Psoas muscle (tissue), 8 donors: ENCODE measurements around the gene LARP7. TPM values are rescaled to one million over a fixed set of nuclear protein-coding genes. Genes with fewer than 3 reads are reported as not detected.
"Not testable (repeated sequence)": the region's sequence is repeated elsewhere in the genome, so short reads cannot be mapped to it uniquely, and the experiment has no call there.

Experiments
- ATAC-seq, 4 donors: fragments of 200-7000 bp; cut with Tn5 transposase; one replicate each; pipeline ENCODE4 v1.9.1; 2020; ENCODE audit warnings: moderate library complexity in 3 of 4, mild to moderate bottlenecking in 2 of 4
- DNase-seq, 2 donors: peaks; one replicate each; pipeline ENCODE4 v3.0.0-alpha.2; 2020
- H3K27ac ChIP-seq: fragments of 200-600 bp; one replicate; pipeline ENCODE4 v1.8.0; 2022
- H3K27me3 ChIP-seq, 3 donors: fragments of 200-600 bp in 1 of 3; one replicate each; pipeline versions ENCODE4 v1.6.1 to v1.8.0; 2013 to 2022; ENCODE audit warnings: low read length in 2 of 3, mild to moderate bottlenecking in 2 of 3, moderate library complexity in 1 of 3; ENCODE audit not compliant: insufficient read depth in 3 of 3
- H3K36me3 ChIP-seq, 2 donors: fragments of 200-600 bp in 1 of 2; one replicate each; pipeline versions ENCODE4 v1.6.1 to v1.8.0; 2013 to 2022; ENCODE audit warnings: low read depth in 1 of 2, mild to moderate bottlenecking in 1 of 2, moderate library complexity in 1 of 2; ENCODE audit not compliant: insufficient read depth in 1 of 2
- H3K4me1 ChIP-seq: fragments of 200-600 bp; one replicate; pipeline ENCODE4 v1.8.0; 2022
- H3K4me3 ChIP-seq: fragments of 200-600 bp; one replicate; pipeline ENCODE4 v1.8.0; 2022; ENCODE audit warnings: mild to moderate bottlenecking
- H3K9me3 ChIP-seq: fragments of 200-600 bp; one replicate; pipeline ENCODE4 v1.8.0; 2022
- whole genome bisulfite sequencing, 3 donors: extraction: QIAGEN DNeasy Blood & Tissue Kit; methylation state at CpG; one replicate each; pipeline versions ENCODE4 v1.1.6 to v1.1.7; 2013; 5-methylcytosine and 5-hydroxymethylcytosine counted together
- intact Hi-C, 2 donors: fragments of 100-400 bp; cut with DNase I; formaldehyde crosslinking; loops; one replicate each; pipeline versions ENCODE4 v1.11.0 to v1.14.2; 2022
- polyA plus RNA-seq, 3 donors: library from polyadenylated mRNA; stranded (reverse); fragments of 200-250 nt; gene quantifications; one replicate each; pipeline ENCODE4 v1.2.3, GENCODE V29; 2013
- total RNA-seq, 4 donors: library from RNA; stranded (reverse); fragmentation: NEBNext Ultra II Directional in 2 of 4; extraction: Animal tissue kit (Norgen Biotek cat#: 25700) in 2 of 4; gene quantifications; one replicate each; pipeline versions ENCODE4 v1.2.1 to v1.2.4, GENCODE V29; 2021 to 2023
- TF ChIP-seq, protein P1 (sequence below): fragments of 200-600 bp; IDR thresholded peaks from one replicate; pipeline ENCODE4 v1.8.0; 2022; ENCODE audit warnings: antibody characterized with exemption
- donor health status: healthy with polysubstance abuse.
- donor health status: DM: no; HTN: no; CAD: no; lungs with moderate emphysema.
- donor health status: Bipolar disorder and iron deficiency.
- donor health status: healthy.
- donor health status: DM: yes; HTN: yes; CAD: no.
- donor health status: DM: no; HTN: no; CAD: no.
- donor health status: DM: no; HTN: no; CAD: no.
- donor health status: DM: yes; HTN: yes; CAD: no.

LARP7 gene
- total and polyA plus RNA-seq, 7 donors: 25.7 to 45.5 (median 32.9) TPM

DNA sequence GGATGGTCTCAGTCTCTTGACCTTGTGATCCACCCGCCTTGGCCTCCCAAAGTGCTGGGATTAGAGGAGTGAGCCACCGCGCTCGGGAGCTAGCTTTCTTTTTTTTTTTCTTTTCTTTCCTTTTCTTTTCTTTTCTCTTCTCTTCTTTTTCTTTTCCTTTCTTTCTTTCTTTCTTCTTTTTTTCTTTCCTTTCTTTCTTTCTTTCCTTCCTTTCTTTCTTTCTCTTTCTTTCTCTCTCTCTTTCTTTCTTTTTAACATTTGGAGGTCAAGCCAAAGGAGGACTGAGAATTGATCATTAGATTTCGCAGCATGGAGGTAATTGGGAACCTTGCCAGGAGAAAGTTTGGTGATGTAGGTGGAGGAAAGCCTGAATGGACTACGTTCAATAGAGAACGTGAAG, 67.4 kb downstream of the LARP7 start:
- Histone ChIP-seq H3K36me3 (no peaks in the 10 kb centered on the region), H3K4me1 (no peaks in the 10 kb centered on the region), H3K4me3 (no peak overlapping the region), H3K27me3 (no peaks in the 10 kb centered on the region), H3K9me3 (no peaks in the 10 kb centered on the region), H3K27ac (no peak overlapping the region)
- ATAC-seq (no peak), DNase-seq (no peak)
- TF ChIP-seq, protein P1, sequence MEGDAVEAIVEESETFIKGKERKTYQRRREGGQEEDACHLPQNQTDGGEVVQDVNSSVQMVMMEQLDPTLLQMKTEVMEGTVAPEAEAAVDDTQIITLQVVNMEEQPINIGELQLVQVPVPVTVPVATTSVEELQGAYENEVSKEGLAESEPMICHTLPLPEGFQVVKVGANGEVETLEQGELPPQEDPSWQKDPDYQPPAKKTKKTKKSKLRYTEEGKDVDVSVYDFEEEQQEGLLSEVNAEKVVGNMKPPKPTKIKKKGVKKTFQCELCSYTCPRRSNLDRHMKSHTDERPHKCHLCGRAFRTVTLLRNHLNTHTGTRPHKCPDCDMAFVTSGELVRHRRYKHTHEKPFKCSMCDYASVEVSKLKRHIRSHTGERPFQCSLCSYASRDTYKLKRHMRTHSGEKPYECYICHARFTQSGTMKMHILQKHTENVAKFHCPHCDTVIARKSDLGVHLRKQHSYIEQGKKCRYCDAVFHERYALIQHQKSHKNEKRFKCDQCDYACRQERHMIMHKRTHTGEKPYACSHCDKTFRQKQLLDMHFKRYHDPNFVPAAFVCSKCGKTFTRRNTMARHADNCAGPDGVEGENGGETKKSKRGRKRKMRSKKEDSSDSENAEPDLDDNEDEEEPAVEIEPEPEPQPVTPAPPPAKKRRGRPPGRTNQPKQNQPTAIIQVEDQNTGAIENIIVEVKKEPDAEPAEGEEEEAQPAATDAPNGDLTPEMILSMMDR: no peak
- intact Hi-C loops: loop anchor here in 1 of 2 donors (2.0 kb wide), 1 partner anchor 68 kb away; the partner anchor contains the start of genes LARP7 and ZGRF1
- WGBS, 3 donors: 84 to 89% (median 87%) methylated on average over 7 of the region's 7 CpGs

DNA sequence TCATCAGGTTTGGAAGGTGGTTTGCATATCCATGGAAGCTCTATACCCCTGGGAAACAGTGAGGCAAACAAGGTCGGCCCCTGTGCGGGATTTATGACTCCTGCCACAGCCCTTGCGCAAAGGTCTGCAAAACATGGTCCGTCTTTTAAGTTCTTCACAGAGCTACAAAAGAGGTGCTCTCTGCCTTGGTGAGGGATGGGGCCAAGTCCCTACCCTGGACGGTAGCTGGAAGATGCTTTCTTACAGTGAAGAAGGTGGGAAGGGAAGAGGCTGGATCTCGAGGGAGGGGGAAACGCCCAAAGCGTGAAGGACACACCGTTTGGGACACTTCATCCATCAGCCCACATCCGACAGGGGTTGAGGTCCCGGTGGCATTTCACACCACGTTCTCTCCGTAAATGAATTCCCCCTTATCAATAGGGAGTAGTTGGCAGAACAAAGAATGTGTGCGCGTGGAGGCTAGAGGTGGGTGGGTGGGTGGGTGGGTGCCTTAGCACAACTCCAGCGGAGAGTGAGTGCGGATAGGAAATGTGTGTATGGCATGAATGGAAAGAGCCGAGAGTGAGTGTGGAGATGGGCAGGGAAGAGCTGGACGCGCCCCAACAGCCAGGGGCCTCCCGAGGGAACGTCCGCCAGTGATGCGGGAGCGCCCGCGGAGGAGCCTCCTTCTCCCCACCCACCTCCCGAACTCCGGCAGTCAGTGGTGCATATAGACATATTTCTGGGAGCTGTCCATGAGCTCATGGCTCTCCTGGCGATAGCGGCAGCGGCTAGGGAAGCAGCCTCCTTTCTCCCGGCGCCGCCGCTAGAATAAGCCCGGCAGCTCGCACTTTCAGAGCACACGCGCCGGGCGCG, 68.3 kb downstream of the LARP7 start:
- intact Hi-C loops: loop anchor here in 1 of 2 donors (2.0 to 5.0 kb wide), 2 partner anchors 33 to 68 kb away; partner anchors contain the start of genes LARP7 and ZGRF1
- Histone ChIP-seq H3K4me3 (peak overlapping the region; percentile 77), H3K4me1 (no peaks in the 10 kb centered on the region), H3K27ac (peak overlapping the region; percentile 33), H3K36me3 (no peaks in the 10 kb centered on the region), H3K9me3 (no peaks in the 10 kb centered on the region), H3K27me3 (no peaks in the 10 kb centered on the region)
- DNase-seq (peak; percentile 24 to 68), ATAC-seq (peak; percentile 72 to 83 (median 75))
- WGBS, 3 donors: 3% methylated on average over 32 to 43 of the region's 43 CpGs
- TF ChIP-seq, protein P1: no peak

DNA sequence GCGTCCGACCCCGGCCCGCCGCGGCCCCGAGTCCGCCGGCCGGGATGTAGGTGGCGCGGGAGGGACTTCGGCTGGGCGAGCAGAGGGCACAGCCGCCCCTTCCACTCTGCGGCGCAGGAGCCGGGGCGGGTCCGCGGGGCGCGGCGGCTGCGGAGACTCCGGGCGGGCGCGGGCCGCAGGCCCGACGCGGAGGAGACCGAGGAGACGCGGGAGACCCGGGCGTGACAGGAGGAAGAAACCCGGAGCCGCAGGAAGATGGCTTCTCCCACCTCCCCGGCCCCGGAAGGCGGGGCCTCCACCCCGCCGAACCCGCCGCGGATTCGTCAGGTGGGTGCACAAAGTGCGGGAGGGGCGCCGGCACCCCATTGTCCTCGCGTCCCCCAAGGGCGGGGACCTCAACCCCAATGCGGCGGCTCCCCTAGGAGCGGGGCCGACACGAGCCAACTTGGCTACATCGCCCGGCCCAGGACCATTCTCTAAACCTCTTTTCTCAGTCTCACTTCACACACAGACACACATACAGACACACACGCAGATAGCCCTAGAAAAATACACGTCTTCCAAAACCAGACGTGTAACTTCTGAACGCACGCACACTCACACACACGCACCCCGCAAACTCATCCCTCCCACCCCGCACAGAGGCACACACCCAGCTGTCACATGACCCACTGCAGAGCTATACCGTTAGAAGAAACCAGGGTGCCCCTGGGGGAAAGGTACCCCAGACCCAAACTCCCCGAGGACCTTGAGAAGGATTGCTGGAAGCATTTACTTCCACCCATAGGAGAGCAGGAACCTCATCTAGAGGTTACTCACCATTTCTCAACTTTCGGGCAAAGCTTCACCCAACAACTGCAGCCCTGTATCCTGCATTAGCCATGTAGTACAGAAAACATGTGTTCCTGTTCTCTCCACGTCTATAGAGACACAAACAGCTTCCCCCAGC, 69.2 kb downstream of the LARP7 start:
- 0% methylated on average over 24 to 34 of the region's 74 CpGs for WGBS, 3 donors
- ATAC-seq: peak; percentile 66 to 79 (median 72)
- not testable (repeated sequence) for H3K27me3 ChIP-seq, H3K4me1 ChIP-seq, H3K36me3 ChIP-seq, H3K9me3 ChIP-seq
- peak overlapping the region; percentile 80 for H3K27ac ChIP-seq
- intact Hi-C loops: loop anchor here in 1 of 2 donors (2.0 to 5.0 kb wide), 2 partner anchors 34 to 69 kb away; partner anchors contain the start of genes LARP7 and ZGRF1
- peak; percentile 13 to 52 for DNase-seq
- peak overlapping the region; percentile 77 for H3K4me3 ChIP-seq

DNA sequence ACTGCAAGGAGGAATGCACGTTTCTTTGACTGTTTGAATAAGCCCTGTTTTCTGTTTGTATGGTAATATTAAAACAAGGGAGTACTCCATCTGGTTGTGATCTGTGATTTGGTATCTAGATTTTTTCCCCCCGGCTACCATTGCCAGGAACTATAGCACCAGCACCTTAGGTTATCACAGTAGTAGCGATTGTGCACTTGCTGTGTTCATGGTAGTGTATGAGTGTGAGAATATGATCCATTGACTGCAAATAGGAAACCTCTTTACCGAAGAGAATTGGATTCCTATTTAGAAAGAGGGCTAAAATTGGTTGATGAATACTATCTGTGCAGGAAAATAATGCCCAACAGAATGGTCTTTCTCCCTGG, 69.9 kb downstream of the LARP7 start:
- TF ChIP-seq, protein P1: no peak
- DNase-seq (no peak), ATAC-seq (peak in 1 of 4 donors; percentile 4)
- Histone ChIP-seq H3K4me1 (no peaks in the 10 kb centered on the region), H3K4me3 (peak overlapping the region; percentile 77), H3K27ac (peak overlapping the region; percentile 80), H3K9me3 (no peaks in the 10 kb centered on the region), H3K27me3 (no peaks in the 10 kb centered on the region), H3K36me3 (no peaks in the 10 kb centered on the region)
- intact Hi-C loops: loop anchor here in 1 of 2 donors (5.0 kb wide), 1 partner anchor 35 kb away; no protein-coding TSS in a partner anchor
- WGBS, 3 donors: 5 to 13% (median 7%) methylated on average over 4 of the region's 4 CpGs

Other genes starting within 250 kb of the LARP7 start
- not detected for gene NEUROG2, start 121.0 kb upstream of the LARP7 start, total RNA-seq
- not detected for gene NEUROG2, start 121.0 kb upstream of the LARP7 start, polyA plus RNA-seq
- gene ZGRF1, start 234 bp upstream of the LARP7 start, total RNA-seq: 1 to 10 TPM in 3 of 4 donors, under 1 TPM in 1; 0.79 to 2.0 (median 1.5) TPM
- gene ZGRF1, start 234 bp upstream of the LARP7 start, polyA plus RNA-seq: 1 to 10 TPM in 2 of 3 donors, under 1 TPM in 1; 0.96 to 1.7 (median 1.3) TPM